CD14-positive monocyte (primary cell): ENCODE data around the gene TRIM47. TPM values are rescaled to one million over a fixed set of nuclear protein-coding genes. Genes with fewer than 3 reads are reported as not detected.

Experiments used
- DNase-seq, 3 donors: peaks; one replicate each; pipeline ENCODE4 v3.0.0-alpha.2; 2011 to 2022
- H2AFZ ChIP-seq: 2 replicates; pipeline ENCODE4 v1.6.0; 2012; ENCODE audit warnings: mild to moderate bottlenecking, low read depth, low read length, inconsistent platforms; ENCODE audit not compliant: insufficient read depth, poor library complexity, severe bottlenecking
- H3K27ac ChIP-seq, 2 donors: 1 replicate in 1 of 2; 2 replicates in 1 of 2; pipeline ENCODE4 v1.5.1; 2012 to 2013; ENCODE audit warnings: low read length in 2 of 2, control low read depth in 1 of 2, inconsistent platforms in 1 of 2, low read depth in 1 of 2, mild to moderate bottlenecking in 1 of 2
- H3K27me3 ChIP-seq, 2 donors: one replicate each; pipeline versions ENCODE4 v1.6.0 to v1.6.1; 2011 to 2013; ENCODE audit warnings: low read length in 2 of 2; ENCODE audit not compliant: control insufficient read depth in 2 of 2, insufficient read depth in 2 of 2
- H3K36me3 ChIP-seq, 2 donors: replicated peaks in 1 of 2; 1 replicate in 1 of 2; 2 replicates in 1 of 2; pipeline versions ENCODE4 v1.5.1 to v1.6.1; 2012 to 2013; ENCODE audit warnings: low read length in 2 of 2, control low read depth in 1 of 2, inconsistent platforms in 1 of 2, mild to moderate bottlenecking in 1 of 2; ENCODE audit not compliant: insufficient read depth in 2 of 2, control insufficient read depth in 1 of 2
- H3K4me1 ChIP-seq, 2 donors: 1 replicate in 1 of 2; 2 replicates in 1 of 2; pipeline versions ENCODE4 v1.5.1 to v1.6.1; 2012 to 2013; ENCODE audit warnings: low read length in 2 of 2, control low read depth in 1 of 2, inconsistent platforms in 1 of 2, mild to moderate bottlenecking in 1 of 2, moderate library complexity in 1 of 2; ENCODE audit not compliant: insufficient read depth in 2 of 2, control insufficient read depth in 1 of 2
- H3K4me2 ChIP-seq: replicated peaks from 2 replicates; pipeline ENCODE3; 2012; ENCODE audit warnings: low read length, moderate library complexity, mild to moderate bottlenecking; ENCODE audit not compliant: poor library complexity, severe bottlenecking; ENCODE audit errors: extremely low read depth
- H3K4me3 ChIP-seq, 3 experiments: fragments of 200-600 bp in 1 of 3; sonication (generic) in 1 of 3; replicated peaks in 1 of 3; 1 replicate in 2 of 3; 2 replicates in 1 of 3; pipeline ENCODE4 v1.5.1; 2011 to 2013; ENCODE audit warnings: low read length in 3 of 3, mild to moderate bottlenecking in 3 of 3, control low read depth in 2 of 3, low read depth in 2 of 3, inconsistent platforms in 1 of 3, moderate library complexity in 1 of 3
- H3K79me2 ChIP-seq: 2 replicates; pipeline ENCODE4 v1.6.0; 2012; ENCODE audit warnings: mild to moderate bottlenecking, control low read depth, inconsistent platforms, low read length, moderate library complexity; ENCODE audit not compliant: insufficient read depth
- H3K9ac ChIP-seq: 2 replicates; pipeline ENCODE4 v1.6.0; 2017; ENCODE audit warnings: low read length, mild to moderate bottlenecking; ENCODE audit not compliant: insufficient read depth, poor library complexity, severe bottlenecking
- H3K9me3 ChIP-seq, 2 donors: replicated peaks in 1 of 2; 1 replicate in 1 of 2; 2 replicates in 1 of 2; pipeline versions ENCODE4 v1.5.1 to v1.6.1; 2012 to 2013; ENCODE audit warnings: low read length in 2 of 2, control low read depth in 1 of 2; ENCODE audit not compliant: control insufficient read depth in 1 of 2, insufficient read depth in 1 of 2
- H4K20me1 ChIP-seq: 2 replicates; pipeline ENCODE4 v1.6.0; 2012; ENCODE audit warnings: mild to moderate bottlenecking, low read length, control low read depth, moderate library complexity; ENCODE audit not compliant: insufficient read depth
- H3K27ac Mint-ChIP-seq, 7 donors: one replicate each; pipeline ENCODE4 v1.8.0; 2020; ENCODE audit warnings: mild to moderate bottlenecking in 7 of 7, mixed read lengths in 7 of 7, moderate library complexity in 6 of 7, inconsistent platforms in 2 of 7
- H3K27me3 Mint-ChIP-seq, 3 donors: one replicate each; pipeline ENCODE4 v1.8.0; 2021 to 2022; ENCODE audit warnings: low read depth in 3 of 3, mild to moderate bottlenecking in 3 of 3, mixed read lengths in 3 of 3, moderate library complexity in 3 of 3, inconsistent platforms in 1 of 3
- H3K36me3 Mint-ChIP-seq, 2 donors: one replicate each; pipeline ENCODE4 v1.8.0; 2020; ENCODE audit warnings: mixed read lengths in 2 of 2, inconsistent platforms in 1 of 2, mild to moderate bottlenecking in 1 of 2
- H3K4me1 Mint-ChIP-seq: one replicate; pipeline ENCODE4 v1.8.0; 2020; ENCODE audit warnings: mild to moderate bottlenecking, mixed read lengths
- H3K4me3 Mint-ChIP-seq, 2 donors: one replicate each; pipeline ENCODE4 v1.8.0; 2020; ENCODE audit warnings: mild to moderate bottlenecking in 2 of 2, mixed read lengths in 2 of 2, moderate library complexity in 1 of 2
- H3K9me3 Mint-ChIP-seq, 7 donors: one replicate each; pipeline ENCODE4 v1.8.0; 2020 to 2022; ENCODE audit warnings: mixed read lengths in 7 of 7, mild to moderate bottlenecking in 6 of 7, moderate library complexity in 6 of 7, inconsistent platforms in 2 of 7
- CTCF ChIP-seq: fragments of 200-600 bp; IDR thresholded peaks from one replicate; pipeline ENCODE4 v1.8.0; 2022; ENCODE audit warnings: antibody characterized with exemption, mild to moderate bottlenecking
- WGBS: methylation state at CpG from one replicate; pipeline ENCODE4 v1.1.5; 2013; ENCODE audit warnings: missing lambda C conversion rate; ENCODE audit not compliant: insufficient coverage; 5-methylcytosine and 5-hydroxymethylcytosine counted together
- intact Hi-C, 2 donors: fragments of 100-400 bp; cut with micrococcal nuclease; formaldehyde crosslinking; loops; one replicate each; pipeline versions ENCODE4 v1.15.0 to v1.15.1; 2023
- polyA plus RNA-seq, 3 donors: library from polyadenylated mRNA; depleted of rRNA in 1 of 3; unstranded in 2 of 3; stranded (reverse) in 1 of 3; fragments of 300-500 nt in 2 of 3; fragments of >200 nt in 1 of 3; fragmentation: Illumina TruSeq in 2 of 3; gene quantifications; 1 replicate in 2 of 3; 2 replicates in 1 of 3; pipeline ENCODE4 v1.2.3, GENCODE V29; 2012 to 2021

Gene TRIM47
- polyA plus RNA-seq, 3 donors, result 0.20 TPM; not detected in 2

DNA sequence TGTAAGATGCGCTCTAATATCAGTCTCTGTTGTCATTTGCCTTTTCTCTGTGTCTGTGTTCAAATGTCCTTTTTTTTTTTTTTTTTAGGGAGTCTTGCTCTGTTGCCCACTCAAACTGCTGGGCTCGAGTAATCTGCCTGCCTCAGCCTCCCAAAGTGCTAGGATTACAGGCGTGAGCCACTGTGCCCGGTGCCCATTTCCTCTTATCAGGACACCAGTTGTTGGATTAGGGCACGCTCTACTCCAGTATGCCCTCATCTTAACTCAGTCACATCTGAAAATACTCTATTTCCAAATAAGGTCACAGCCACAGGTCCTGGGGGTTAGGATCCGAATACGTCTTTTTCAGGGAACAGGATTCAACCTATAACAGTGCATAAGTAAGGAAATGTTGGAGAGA is 1.9 kb upstream of the TRIM47 start:
- Histone ChIP-seq H3K27ac (no peak overlapping the region), H3K36me3 (no peaks in the 10 kb centered on the region), H3K9ac (no peak overlapping the region), H4K20me1 (no peaks in the 10 kb centered on the region), H3K4me3 (no peak overlapping the region), H3K4me2 (no peak overlapping the region), H2AFZ (no peak overlapping the region), H3K27me3 (peaks cover 16 to 48% of the 10 kb centered on the region in 2 donors), H3K4me1 (peaks cover 36 to 40% of the 10 kb centered on the region in 2 donors), H3K9me3 (peaks cover 0 to 5% of the 10 kb centered on the region in 2 donors), H3K79me2 (no peaks in the 10 kb centered on the region)
- Mint-ChIP-seq H3K27ac (no peak overlapping the region), H3K9me3 (peaks cover 0 to 16% (median 4%) of the 10 kb centered on the region in 7 donors), H3K4me1 (peaks cover 34% of the 10 kb centered on the region), H3K36me3 (peaks cover 2 to 6% of the 10 kb centered on the region in 2 donors), H3K27me3 (peaks cover 52 to 69% (median 58%) of the 10 kb centered on the region in 3 donors), H3K4me3 (peak overlapping the region in 1 of 2 donors; percentile 80)
- no peak for DNase-seq
- intact Hi-C loops, result no loop called here
- TF ChIP-seq CTCF, result no peak
- WGBS, result 72% methylated on average over 4 of the region's 7 CpGs

DNA sequence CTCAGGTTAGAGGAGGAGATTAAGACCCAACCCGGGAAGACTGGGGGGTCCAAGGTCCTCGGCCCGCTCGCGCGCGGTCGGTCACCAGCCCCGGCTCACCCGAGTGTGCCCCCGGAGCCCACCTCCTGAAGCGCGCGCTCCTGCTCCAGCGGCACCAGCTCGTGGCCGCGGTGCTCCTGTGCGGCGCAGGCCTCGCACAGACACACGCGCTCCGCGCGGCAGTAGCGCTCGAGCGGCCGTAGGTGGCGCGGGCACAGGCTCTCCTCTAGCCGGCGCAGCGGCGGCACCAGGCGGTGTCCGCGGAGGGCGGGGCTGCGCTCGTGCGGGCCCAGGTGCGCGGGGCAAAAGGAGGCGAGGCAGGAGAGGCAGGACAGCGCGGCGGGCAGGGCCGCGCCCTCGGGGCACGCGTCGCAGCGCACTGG is 618 bp downstream of the TRIM47 start:
- peak overlapping the region; percentile 76 for H2AFZ ChIP-seq
- peak overlapping the region in 2 of 3 experiments; percentile 23 to 68 for H3K4me3 ChIP-seq
- Mint-ChIP-seq H3K36me3 (peaks cover 2 to 6% of the 10 kb centered on the region in 2 donors), H3K27ac (no peak overlapping the region), H3K27me3 (peaks cover 55 to 68% (median 55%) of the 10 kb centered on the region in 3 donors), H3K4me3 (peak overlapping the region; percentile 73 to 95), H3K4me1 (peaks cover 28% of the 10 kb centered on the region), H3K9me3 (peaks cover 0 to 14% (median 4%) of the 10 kb centered on the region in 7 donors)
- peaks cover 16 to 48% of the 10 kb centered on the region in 2 donors for H3K27me3 ChIP-seq
- no peaks in the 10 kb centered on the region for H4K20me1 ChIP-seq
- H3K4me1 ChIP-seq, result peaks cover 27 to 38% of the 10 kb centered on the region in 2 donors
- WGBS, result under 1% methylated on average over 56 of the region's 56 CpGs
- H3K4me2 ChIP-seq, result peak overlapping the region; percentile 80
- H3K9ac ChIP-seq, result no peak overlapping the region
- H3K79me2 ChIP-seq, result no peaks in the 10 kb centered on the region
- peak; percentile 72 for TF ChIP-seq CTCF
- intact Hi-C loops, result no loop called here
- H3K9me3 ChIP-seq, result peaks cover 0 to 5% of the 10 kb centered on the region in 2 donors
- DNase-seq, result peak; percentile 56 to 67 (median 62)
- H3K27ac ChIP-seq, result no peak overlapping the region
- H3K36me3 ChIP-seq, result no peaks in the 10 kb centered on the region
